ENCODE data around the gene COG2.

The COG2 gene

DNA sequence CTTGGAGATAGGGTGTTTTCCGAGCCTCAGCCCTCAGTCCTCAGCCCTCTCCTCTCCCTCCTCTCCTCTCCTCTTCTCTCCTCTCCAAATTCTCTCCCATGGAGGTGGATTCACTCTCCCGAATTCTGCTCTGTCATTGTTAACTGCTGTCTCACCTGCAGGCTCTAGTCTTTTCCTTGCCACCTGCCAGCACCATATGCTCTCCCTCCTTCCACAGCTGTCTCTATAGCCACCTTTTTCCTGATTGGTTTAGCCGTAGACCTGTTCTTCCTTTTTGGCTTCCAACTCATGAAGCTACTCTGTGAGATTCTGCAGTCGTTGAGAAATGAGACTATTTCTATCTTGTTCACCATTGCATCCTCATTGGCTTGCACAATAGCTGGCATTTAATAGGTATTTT, 19.7 kb downstream of the COG2 start:
- TF ChIP-seq, protein P1, sequence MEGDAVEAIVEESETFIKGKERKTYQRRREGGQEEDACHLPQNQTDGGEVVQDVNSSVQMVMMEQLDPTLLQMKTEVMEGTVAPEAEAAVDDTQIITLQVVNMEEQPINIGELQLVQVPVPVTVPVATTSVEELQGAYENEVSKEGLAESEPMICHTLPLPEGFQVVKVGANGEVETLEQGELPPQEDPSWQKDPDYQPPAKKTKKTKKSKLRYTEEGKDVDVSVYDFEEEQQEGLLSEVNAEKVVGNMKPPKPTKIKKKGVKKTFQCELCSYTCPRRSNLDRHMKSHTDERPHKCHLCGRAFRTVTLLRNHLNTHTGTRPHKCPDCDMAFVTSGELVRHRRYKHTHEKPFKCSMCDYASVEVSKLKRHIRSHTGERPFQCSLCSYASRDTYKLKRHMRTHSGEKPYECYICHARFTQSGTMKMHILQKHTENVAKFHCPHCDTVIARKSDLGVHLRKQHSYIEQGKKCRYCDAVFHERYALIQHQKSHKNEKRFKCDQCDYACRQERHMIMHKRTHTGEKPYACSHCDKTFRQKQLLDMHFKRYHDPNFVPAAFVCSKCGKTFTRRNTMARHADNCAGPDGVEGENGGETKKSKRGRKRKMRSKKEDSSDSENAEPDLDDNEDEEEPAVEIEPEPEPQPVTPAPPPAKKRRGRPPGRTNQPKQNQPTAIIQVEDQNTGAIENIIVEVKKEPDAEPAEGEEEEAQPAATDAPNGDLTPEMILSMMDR (IDR thresholded peaks at IDR 0.05), result no peak

DNA sequence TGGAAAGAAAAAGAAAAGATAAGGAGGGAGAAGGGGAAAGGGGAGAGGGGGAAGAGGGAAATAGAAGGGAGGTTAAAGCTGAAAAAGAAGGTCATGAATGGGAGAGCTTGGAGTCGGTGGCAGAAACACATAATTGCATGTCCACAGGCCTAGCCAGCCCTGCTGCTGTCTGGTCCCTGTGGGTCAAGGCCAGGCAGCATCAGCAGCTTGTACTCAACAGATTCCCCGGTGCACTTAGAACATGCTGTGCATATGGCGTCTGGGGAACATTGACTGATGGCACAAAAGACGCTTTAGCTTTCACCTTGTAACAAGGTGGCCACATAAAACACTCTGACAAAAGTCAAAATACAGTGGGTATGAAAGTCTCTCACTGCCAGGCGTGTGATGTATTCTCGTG, 25.9 kb downstream of the COG2 start:
- TF ChIP-seq, protein P1 (IDR thresholded peaks at IDR 0.05), result no peak

DNA sequence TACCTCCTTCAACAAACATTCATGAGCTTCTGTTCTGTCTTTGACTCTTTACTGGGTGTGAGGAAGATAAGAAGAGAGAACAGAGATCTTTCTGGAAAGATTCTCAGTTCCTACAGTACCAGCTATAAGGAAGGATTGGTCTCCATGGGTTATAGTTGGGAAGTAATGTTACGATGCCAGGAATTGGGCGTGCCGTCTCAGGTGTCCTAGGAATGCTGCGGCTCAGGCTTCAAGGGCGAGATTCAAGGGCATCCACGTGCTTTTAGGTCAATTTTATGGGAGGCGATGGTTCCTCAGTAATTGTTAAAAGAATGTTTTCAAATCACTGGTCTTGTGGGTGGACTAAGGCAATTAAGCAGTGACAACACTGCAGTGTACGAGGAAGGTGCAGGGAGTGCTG, 27.3 kb downstream of the COG2 start:
- TF ChIP-seq, protein P1 (IDR thresholded peaks at IDR 0.05), result no peak

DNA sequence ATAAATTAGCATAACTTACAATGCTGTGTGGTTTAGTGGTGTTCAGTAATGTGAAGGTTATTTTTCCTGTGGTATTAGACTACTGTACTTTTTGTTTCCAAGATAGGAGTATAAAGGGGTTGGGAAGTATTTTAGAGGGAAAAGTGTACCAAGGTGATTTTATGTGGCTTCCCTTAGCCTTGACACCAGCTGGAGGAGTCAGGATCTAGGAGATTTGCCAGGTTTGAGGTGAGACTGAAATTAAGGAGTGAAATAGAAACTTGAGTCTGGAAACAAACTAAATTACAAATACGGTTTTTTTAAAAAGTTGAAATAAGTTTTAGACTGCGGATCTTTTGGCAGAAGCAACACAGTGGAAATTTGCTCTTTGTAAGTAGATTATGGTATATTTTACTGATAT, 32.3 kb downstream of the COG2 start:
- TF ChIP-seq, protein P1 (IDR thresholded peaks at IDR 0.05), result no peak

DNA sequence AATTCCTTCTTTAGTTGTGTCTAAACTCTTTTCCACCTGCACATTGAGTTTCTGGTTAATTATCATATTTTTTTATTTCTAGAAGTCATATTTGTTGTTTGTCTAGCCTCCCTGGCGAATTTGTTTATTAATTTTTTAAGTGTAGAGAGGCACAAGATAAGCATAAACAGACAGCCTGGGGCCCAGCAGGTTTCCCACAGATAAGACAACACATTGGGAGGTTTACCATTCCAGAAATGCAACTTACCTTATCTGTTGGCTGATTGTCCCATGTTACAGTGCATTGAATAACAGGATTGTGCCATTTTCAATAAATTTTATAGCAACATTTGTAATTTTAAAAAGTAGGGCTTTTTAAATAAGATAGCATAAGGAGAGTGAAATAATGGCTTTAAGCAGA, 34.9 kb downstream of the COG2 start:
- TF ChIP-seq, protein P1 (IDR thresholded peaks at IDR 0.05), result no peak

DNA sequence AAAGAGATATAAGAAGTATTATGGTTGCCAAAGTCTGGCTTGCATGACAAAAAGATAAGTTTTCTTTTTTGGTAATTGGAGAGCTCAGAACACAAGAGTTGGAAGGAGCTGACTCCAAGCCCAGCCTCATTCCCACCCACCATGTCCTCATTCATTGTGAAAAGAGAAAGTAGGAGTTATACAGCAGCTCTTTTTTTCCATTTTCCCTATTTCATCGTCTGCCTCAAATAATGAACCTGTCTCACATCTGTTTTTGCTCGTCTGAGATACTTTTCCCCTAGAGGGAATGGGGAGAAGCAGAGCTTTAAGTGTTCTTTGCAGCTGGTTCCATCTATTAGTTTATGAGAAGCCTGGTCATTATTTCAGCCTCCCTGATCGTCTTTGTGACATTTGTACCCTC, 36.9 kb downstream of the COG2 start:
- TF ChIP-seq, protein P1 (IDR thresholded peaks at IDR 0.05), result no peak

DNA sequence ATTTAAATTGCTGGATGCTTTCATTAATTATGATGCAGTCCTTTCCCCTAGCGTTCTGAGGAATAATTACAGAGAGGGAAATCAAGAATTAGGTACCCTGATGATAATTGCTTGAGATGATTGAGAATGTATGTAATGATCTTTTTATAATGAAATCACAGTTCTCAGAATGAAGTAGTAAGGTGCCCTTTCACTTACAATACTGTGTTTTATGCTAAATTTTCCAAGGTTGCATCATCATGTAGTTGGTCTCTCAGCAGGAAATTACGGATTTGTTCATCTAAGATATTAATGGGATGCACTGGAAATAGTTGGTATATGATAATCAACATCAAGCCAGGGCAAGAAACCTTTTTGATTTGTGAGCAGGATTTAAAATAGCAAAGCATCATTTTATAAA, 37.5 kb downstream of the COG2 start:
- TF ChIP-seq, protein P1 (IDR thresholded peaks at IDR 0.05), result no peak

DNA sequence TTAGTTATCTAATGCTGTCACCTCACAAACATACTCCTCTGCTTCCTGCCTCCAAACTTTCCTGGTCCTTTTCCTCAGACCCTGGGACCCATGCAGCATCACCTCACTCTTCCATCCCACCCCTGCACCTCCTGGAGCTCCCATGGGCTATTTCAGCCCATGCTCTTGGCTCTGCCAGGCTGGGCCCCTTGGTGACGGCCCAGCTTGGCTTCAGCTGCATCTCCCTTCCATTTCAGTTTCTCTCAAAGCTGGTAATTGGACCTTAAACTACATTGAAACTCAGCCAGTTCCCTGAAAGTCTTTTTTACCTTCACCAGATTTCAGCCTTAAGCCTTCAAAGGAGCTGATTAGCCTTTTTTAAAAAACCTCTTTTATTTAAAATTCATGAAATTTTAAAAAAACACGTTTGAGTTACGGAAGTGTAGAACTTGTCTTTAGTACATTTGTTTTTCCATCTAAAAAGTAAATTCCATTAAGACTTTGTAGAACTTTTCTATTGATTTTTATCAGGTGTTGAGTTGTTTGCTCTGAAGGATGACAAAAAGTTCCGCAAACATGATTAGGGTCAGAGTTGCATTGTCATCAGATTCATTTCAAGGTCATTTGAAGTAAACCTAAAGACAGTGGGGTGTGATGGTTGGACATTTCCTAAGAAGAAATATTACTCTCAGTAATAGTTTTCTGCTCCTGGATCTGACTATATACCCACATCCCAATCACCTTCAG, 38.2 kb downstream of the COG2 start:
- TF ChIP-seq, protein P1 (IDR thresholded peaks at IDR 0.05), result no peak
